Neuronal stem cell (in vitro differentiated cells): Measurements from ENCODE around the gene FOXN3.

Source experiments
- DNase-seq: peaks from one replicate; pipeline ENCODE4 v3.0.0-alpha.2; 2013; ENCODE audit warnings: low spot score
- H2AFZ ChIP-seq: one replicate; pipeline ENCODE4 v1.6.1; 2013; ENCODE audit warnings: mild to moderate bottlenecking, low read length, inconsistent platforms
- H2AK5ac ChIP-seq: 2 replicates; pipeline ENCODE4 v1.6.1; 2013; ENCODE audit warnings: low read depth, mild to moderate bottlenecking, inconsistent platforms, low read length, moderate library complexity, mixed read lengths
- H2BK120ac ChIP-seq: 2 replicates; pipeline ENCODE4 v1.6.1; 2013; ENCODE audit warnings: low read depth, mild to moderate bottlenecking, inconsistent platforms, low read length, moderate library complexity, mixed read lengths
- H2BK12ac ChIP-seq: one replicate; pipeline ENCODE4 v1.6.1; 2013; ENCODE audit warnings: low read length, inconsistent platforms
- H2BK15ac ChIP-seq: 2 replicates; pipeline ENCODE4 v1.6.1; 2013; ENCODE audit warnings: mild to moderate bottlenecking, low read length, inconsistent platforms, mixed read lengths
- H2BK5ac ChIP-seq: one replicate; pipeline ENCODE4 v1.6.1; 2013; ENCODE audit warnings: inconsistent platforms, mild to moderate bottlenecking, low read length, moderate library complexity
- H3K14ac ChIP-seq: one replicate; pipeline ENCODE4 v1.6.1; 2013; ENCODE audit warnings: low read length, inconsistent platforms
- H3K18ac ChIP-seq: 2 replicates; pipeline ENCODE4 v1.6.1; 2013; ENCODE audit warnings: low read length, inconsistent platforms
- H3K23ac ChIP-seq: 2 replicates; pipeline ENCODE4 v1.6.1; 2013; ENCODE audit warnings: low read depth, mild to moderate bottlenecking, mixed read lengths, low read length, inconsistent platforms; ENCODE audit not compliant: poor library complexity
- H3K27ac ChIP-seq: replicated peaks from 3 replicates; pipeline ENCODE4 v1.5.1; 2013; ENCODE audit warnings: low read length, inconsistent platforms
- H3K27me3 ChIP-seq, 3 experiments: 2 replicates each; pipeline ENCODE4 v1.6.1; 2013; ENCODE audit warnings: low read length in 3 of 3, mild to moderate bottlenecking in 2 of 3, inconsistent platforms in 1 of 3, low read depth in 1 of 3, mixed read lengths in 1 of 3, moderate library complexity in 1 of 3; ENCODE audit not compliant: control insufficient read depth in 3 of 3, insufficient read depth in 3 of 3
- H3K36me3 ChIP-seq, 2 donors: replicated peaks in 1 of 2; 2 replicates each; pipeline ENCODE4 v1.6.1; 2013; ENCODE audit warnings: low read length in 2 of 2; ENCODE audit not compliant: control insufficient read depth in 2 of 2, insufficient read depth in 2 of 2
- H3K4ac ChIP-seq: 2 replicates; pipeline ENCODE4 v1.6.1; 2013; ENCODE audit warnings: inconsistent platforms, mild to moderate bottlenecking, low read length, moderate library complexity
- H3K4me1 ChIP-seq, 2 donors: 1 replicate in 1 of 2; 2 replicates in 1 of 2; pipeline ENCODE4 v1.6.1; 2013; ENCODE audit warnings: low read length in 2 of 2, low read depth in 1 of 2; ENCODE audit not compliant: control insufficient read depth in 2 of 2, insufficient read depth in 1 of 2
- H3K4me2 ChIP-seq: one replicate; pipeline ENCODE4 v1.6.1; 2013; ENCODE audit warnings: mild to moderate bottlenecking, low read length, inconsistent platforms; ENCODE audit not compliant: insufficient read depth, poor library complexity, severe bottlenecking
- H3K4me3 ChIP-seq, 2 donors: 2 replicates each; pipeline ENCODE4 v1.5.1; 2013; ENCODE audit warnings: low read length in 2 of 2, mild to moderate bottlenecking in 2 of 2, inconsistent platforms in 1 of 2, moderate library complexity in 1 of 2
- H3K79me1 ChIP-seq: one replicate; pipeline ENCODE4 v1.6.1; 2013; ENCODE audit warnings: low read depth, mild to moderate bottlenecking, inconsistent platforms, low read length, moderate library complexity
- H3K9ac ChIP-seq: one replicate; pipeline ENCODE4 v1.6.1; 2013; ENCODE audit warnings: mild to moderate bottlenecking, low read depth, low read length, inconsistent platforms; ENCODE audit not compliant: poor library complexity
- H3K9me3 ChIP-seq, 2 donors: replicated peaks in 1 of 2; 2 replicates each; pipeline versions ENCODE3 to v1.6.1; 2013; ENCODE audit warnings: low read length in 2 of 2, mild to moderate bottlenecking in 2 of 2, inconsistent platforms in 1 of 2, low read depth in 1 of 2, mixed read lengths in 1 of 2, moderate library complexity in 1 of 2; ENCODE audit not compliant: control insufficient read depth in 2 of 2, insufficient read depth in 1 of 2
- H4K8ac ChIP-seq: one replicate; pipeline ENCODE4 v1.6.1; 2013; ENCODE audit warnings: low read depth, mild to moderate bottlenecking, inconsistent platforms, low read length, moderate library complexity
- H4K91ac ChIP-seq: one replicate; pipeline ENCODE4 v1.6.1; 2013; ENCODE audit warnings: low read length, low read depth, mild to moderate bottlenecking, inconsistent platforms; ENCODE audit not compliant: poor library complexity
- WGBS, 2 donors: extraction: QIAGEN DNeasy Blood & Tissue Kit; methylation state at CpG; one replicate each; pipeline ENCODE4 v1.1.7; 2013; ENCODE audit warnings: missing lambda C conversion rate in 2 of 2, mixed read lengths in 1 of 2; ENCODE audit not compliant: insufficient read length in 2 of 2, insufficient replicate concordance in 1 of 2; ENCODE audit errors: extremely low coverage in 2 of 2; 5-methylcytosine and 5-hydroxymethylcytosine counted together

Gene FOXN3

DNA sequence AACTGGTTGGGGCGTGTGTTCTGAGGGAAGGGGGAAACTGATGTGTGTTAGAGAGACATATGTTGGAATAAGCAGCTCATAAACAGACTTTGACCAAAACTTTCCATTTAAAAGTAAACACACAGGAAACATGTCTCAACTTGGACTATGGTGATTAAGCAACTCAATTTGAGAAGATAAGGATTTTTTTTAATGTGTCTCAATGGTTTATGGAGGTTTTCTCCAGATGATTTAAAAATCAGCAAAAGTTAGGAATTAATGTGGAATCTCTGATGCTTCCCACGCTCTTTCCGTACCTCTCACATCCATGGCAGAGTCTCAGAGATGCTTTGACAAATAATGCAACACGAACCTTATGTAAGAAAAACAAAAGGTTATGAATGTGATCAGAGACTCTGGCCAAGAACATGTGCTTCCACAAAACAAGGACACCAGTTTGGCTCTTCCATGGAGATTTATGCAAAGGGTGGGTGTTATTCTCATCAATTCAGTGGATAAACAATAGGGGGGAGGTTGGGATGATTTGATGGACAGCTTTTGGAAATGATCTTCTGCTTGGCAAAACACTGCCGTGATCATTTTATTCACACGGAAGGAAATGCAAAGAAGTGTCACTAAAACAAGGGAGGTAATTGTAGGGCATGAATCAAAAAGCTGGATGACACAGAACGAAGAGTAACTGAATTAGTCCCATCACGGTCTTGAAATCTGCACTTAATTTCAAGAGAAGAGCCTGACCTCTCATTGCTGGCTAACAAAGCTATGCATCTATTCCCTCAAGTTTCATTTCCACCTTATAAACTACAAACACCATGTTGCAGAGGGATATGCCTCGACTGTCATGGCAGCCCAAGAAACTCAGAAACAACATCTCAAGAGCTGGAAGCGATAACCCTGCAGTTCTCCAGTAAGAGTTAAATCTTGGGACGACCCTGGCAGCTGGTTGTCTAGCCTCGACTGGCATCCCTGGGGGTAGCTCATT lies 76.5 kb downstream of the FOXN3 start:
- Histone ChIP-seq H2AFZ (no peak overlapping the region), H3K9ac (no peak overlapping the region), H3K27me3 (no peaks in the 10 kb centered on the region), H3K23ac (no peak overlapping the region), H2BK120ac (no peak overlapping the region), H3K14ac (no peak overlapping the region), H2AK5ac (no peak overlapping the region), H3K36me3 (no peaks in the 10 kb centered on the region), H2BK12ac (no peak overlapping the region), H3K27ac (no peak overlapping the region), H3K18ac (no peak overlapping the region), H3K4ac (no peak overlapping the region), H4K8ac (no peak overlapping the region), H4K91ac (no peak overlapping the region), H2BK5ac (no peak overlapping the region), H3K4me3 (no peak overlapping the region), H2BK15ac (no peak overlapping the region), H3K4me1 (peaks cover 11 to 28% of the 10 kb centered on the region in 2 donors), H3K9me3 (no peaks in the 10 kb centered on the region), H3K79me1 (no peaks in the 10 kb centered on the region), H3K4me2 (no peak overlapping the region)
- no CpG with 5 or more reads among the region's 12 CpGs for WGBS, 2 donors
- no peak for DNase-seq

- no peak overlapping the region for H2BK120ac ChIP-seq
- no peak overlapping the region for H3K14ac ChIP-seq
- no peak overlapping the region for H4K91ac ChIP-seq
- H3K4ac ChIP-seq: no peak overlapping the region
- no peak overlapping the region for H3K4me2 ChIP-seq
- H3K9ac ChIP-seq: no peak overlapping the region
- H3K36me3 ChIP-seq: no peaks in the 10 kb centered on the region
- WGBS, 2 donors: no CpG with 5 or more reads among the region's 9 CpGs
- H2BK5ac ChIP-seq: no peak overlapping the region
- H3K79me1 ChIP-seq: no peaks in the 10 kb centered on the region
- H2AK5ac ChIP-seq: no peak overlapping the region
- H3K4me1 ChIP-seq: peaks cover 11 to 28% of the 10 kb centered on the region in 2 donors
- H4K8ac ChIP-seq: no peak overlapping the region
- H3K27me3 ChIP-seq: no peaks in the 10 kb centered on the region
- H2BK15ac ChIP-seq: no peak overlapping the region
- no peak overlapping the region for H3K4me3 ChIP-seq
- no peak overlapping the region for H2BK12ac ChIP-seq
- no peak overlapping the region for H3K23ac ChIP-seq
- H3K9me3 ChIP-seq: no peaks in the 10 kb centered on the region
- no peak overlapping the region for H3K18ac ChIP-seq
- no peak overlapping the region for H3K27ac ChIP-seq
- no peak overlapping the region for H2AFZ ChIP-seq
- no peak for DNase-seq
Observed at GRCh38 chr14:89339579-89339978, 77.5 kb downstream of the FOXN3 start.

DNA sequence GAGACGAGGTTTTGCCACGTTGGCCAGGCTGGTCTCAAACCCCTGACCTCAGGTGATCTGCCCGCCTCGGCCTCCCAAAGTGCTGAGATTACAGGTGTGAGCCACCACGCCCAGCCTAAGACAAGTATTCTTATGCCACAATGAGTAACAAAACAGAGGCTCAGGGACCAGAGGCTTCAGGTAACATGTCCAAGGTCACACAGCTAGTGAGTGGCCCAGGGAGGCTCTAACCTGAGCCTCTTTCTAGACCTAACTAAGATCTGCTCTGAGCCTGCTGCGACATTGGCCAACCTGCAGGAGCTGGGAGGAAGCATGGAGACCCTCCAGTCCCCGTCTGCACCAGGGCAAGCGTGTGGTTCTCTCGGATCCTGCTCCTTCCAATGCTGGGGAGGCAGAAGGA lies 77.9 kb downstream of the FOXN3 start:
- H2AFZ ChIP-seq: no peak overlapping the region
- H3K9ac ChIP-seq: no peak overlapping the region
- H3K36me3 ChIP-seq: no peaks in the 10 kb centered on the region
- H2AK5ac ChIP-seq: no peak overlapping the region
- H2BK120ac ChIP-seq: no peak overlapping the region
- H3K4me2 ChIP-seq: no peak overlapping the region
- H4K91ac ChIP-seq: no peak overlapping the region
- H3K27me3 ChIP-seq: no peaks in the 10 kb centered on the region
- no peak overlapping the region for H2BK15ac ChIP-seq
- no peak overlapping the region for H3K18ac ChIP-seq
- no peak overlapping the region for H2BK12ac ChIP-seq
- no peak for DNase-seq
- H3K4me3 ChIP-seq: no peak overlapping the region
- no CpG with 5 or more reads among the region's 9 CpGs for WGBS, 2 donors
- no peak overlapping the region for H3K27ac ChIP-seq
- no peak overlapping the region for H4K8ac ChIP-seq
- H3K9me3 ChIP-seq: no peaks in the 10 kb centered on the region
- H3K79me1 ChIP-seq: no peaks in the 10 kb centered on the region
- H3K23ac ChIP-seq: no peak overlapping the region
- H3K4ac ChIP-seq: no peak overlapping the region
- no peak overlapping the region for H2BK5ac ChIP-seq
- H3K4me1 ChIP-seq: peaks cover 11 to 28% of the 10 kb centered on the region in 2 donors
- no peak overlapping the region for H3K14ac ChIP-seq

DNA sequence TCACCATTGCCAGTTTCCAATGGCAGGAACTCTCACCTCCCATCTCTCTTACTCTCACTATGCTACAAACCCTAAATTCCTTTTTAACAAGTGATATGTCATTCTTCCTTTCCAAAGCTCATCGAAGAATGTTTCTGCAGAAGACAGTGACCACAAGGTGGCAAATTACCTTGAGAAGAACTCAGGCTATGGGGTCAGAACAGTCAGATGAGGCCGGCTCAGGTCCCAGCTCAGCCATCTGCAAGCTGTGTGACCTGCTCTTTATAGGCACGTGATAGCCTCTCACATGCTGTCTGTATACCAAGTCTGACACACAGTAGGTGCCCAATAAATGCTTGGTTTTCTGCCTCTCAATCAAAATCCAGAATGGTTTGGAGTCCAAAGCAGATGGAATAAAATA lies 80.7 kb downstream of the FOXN3 start:
- Histone ChIP-seq H2BK5ac (no peak overlapping the region), H3K4ac (no peak overlapping the region), H2BK12ac (no peak overlapping the region), H3K9ac (no peak overlapping the region), H3K27me3 (no peaks in the 10 kb centered on the region), H3K18ac (no peak overlapping the region), H2AK5ac (no peak overlapping the region), H3K23ac (no peak overlapping the region), H3K4me1 (peaks cover 11 to 28% of the 10 kb centered on the region in 2 donors), H4K91ac (no peak overlapping the region), H3K9me3 (no peaks in the 10 kb centered on the region), H3K4me2 (no peak overlapping the region), H3K4me3 (no peak overlapping the region), H2BK120ac (no peak overlapping the region), H4K8ac (no peak overlapping the region), H2BK15ac (no peak overlapping the region), H3K27ac (no peak overlapping the region), H3K36me3 (no peaks in the 10 kb centered on the region), H3K14ac (no peak overlapping the region), H2AFZ (no peak overlapping the region), H3K79me1 (no peaks in the 10 kb centered on the region)
- no peak for DNase-seq
- no CpG with 5 or more reads among the region's 3 CpGs for WGBS, 2 donors
